Activated naive CD8-positive, alpha-beta T cell (primary cell): ENCODE results near the gene THEM5.

Source experiments
- H3K27ac Mint-ChIP-seq: one replicate; pipeline ENCODE4 v1.8.0; 2021; ENCODE audit warnings: mixed read lengths
- H3K27me3 Mint-ChIP-seq: one replicate; pipeline ENCODE4 v1.8.0; 2021; ENCODE audit warnings: mixed read lengths
- H3K36me3 Mint-ChIP-seq: one replicate; pipeline ENCODE4 v1.8.0; 2021; ENCODE audit warnings: mixed read lengths
- H3K4me1 Mint-ChIP-seq: one replicate; pipeline ENCODE4 v1.8.0; 2021; ENCODE audit warnings: low read depth, mixed read lengths
- H3K4me3 Mint-ChIP-seq: one replicate; pipeline ENCODE4 v1.8.0; 2021; ENCODE audit warnings: mild to moderate bottlenecking, mixed read lengths
- H3K9me3 Mint-ChIP-seq: one replicate; pipeline ENCODE4 v1.8.0; 2021; ENCODE audit warnings: low read depth, mixed read lengths

The THEM5 gene

DNA sequence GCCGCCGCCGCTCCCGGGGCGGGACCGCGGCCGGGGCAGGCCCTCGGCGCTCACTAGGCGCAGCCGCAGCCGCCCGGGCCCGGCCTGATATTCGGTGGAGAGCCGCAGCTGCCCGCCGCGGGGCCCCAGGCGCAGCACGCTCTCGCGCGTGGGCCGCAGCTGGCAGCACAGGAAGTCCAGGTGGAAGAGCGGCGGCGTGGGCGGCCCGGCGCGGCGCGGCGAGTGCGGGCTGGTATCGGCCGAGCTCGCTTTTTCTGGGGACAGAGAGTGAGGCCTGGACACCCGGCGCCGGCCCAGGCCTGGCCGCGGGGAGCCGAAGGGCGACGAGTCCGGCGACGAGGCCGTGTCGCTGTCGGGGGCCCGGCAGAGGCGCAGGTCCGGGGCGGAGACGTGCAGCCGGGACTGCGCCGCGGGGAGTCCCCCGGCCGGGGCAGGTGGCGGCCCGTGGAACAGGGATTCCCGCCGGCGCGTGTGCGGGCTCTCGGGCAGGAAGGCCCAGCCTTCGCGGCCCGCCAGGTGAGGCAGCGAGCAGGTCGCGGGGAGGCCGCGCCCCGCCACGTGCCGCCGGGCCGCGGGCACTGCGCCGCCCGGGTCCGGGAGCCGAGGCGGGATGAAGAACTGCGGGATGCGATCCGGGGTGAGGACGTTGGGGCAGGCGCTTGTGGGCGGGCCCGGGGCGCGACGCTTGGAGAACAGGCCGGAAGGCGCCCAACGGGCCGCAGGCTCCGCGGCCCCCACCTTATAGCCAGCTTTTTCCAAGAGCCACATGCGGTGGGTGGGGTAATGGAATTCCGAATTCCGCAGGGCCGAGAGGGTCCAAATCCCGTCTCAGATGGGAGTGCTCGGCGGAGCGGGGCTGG, 15.1 kb downstream of the THEM5 start:
- Mint-ChIP-seq H3K4me1 (peaks cover 54% of the 10 kb centered on the region), H3K27me3 (no peaks in the 10 kb centered on the region), H3K4me3 (peak overlapping the region; percentile 86), H3K27ac (peak overlapping the region; percentile 46), H3K36me3 (peaks cover 2% of the 10 kb centered on the region), H3K9me3 (no peaks in the 10 kb centered on the region)

DNA sequence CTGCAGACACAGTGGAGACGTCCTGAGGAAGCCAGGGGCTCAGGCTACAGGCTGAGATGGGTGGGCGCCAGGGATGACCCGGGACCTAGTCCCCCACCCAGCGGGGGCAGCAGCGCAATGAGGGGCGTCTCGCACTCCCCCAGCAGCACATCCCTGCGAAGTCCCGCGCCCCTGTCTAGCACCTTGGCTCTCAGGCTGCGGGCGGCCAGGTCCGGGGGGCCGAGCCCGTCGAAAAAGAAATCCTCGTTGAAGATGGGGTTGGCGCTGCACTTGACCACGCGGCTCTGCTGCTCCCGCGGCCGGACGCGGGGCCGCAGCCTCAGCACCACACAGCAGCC, 15.7 kb downstream of the THEM5 start:
- H3K27me3 Mint-ChIP-seq: no peaks in the 10 kb centered on the region
- H3K9me3 Mint-ChIP-seq: no peaks in the 10 kb centered on the region

DNA sequence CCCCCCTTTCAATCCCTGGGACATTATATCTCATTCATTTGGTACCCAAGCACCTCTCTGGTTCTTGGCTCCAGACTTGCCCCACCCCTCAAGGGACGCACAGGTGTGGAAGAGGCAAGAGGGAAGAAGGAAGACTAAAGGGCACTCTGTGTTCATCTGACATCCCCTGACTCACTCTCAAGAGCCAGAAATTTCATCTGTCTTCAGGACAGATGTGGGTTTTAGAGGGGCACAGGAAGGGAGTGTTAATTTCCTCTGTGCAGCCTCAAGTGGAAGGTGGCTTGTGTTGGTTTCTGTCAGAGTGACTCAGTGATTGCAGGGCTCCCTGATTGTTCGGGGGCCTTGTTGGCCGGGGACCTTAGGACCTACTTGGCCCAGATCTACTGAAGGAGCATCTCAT, 16.3 kb downstream of the THEM5 start:
- peak overlapping the region; percentile 89 for H3K4me3 Mint-ChIP-seq
- H3K36me3 Mint-ChIP-seq: no peaks in the 10 kb centered on the region
- no peaks in the 10 kb centered on the region for H3K9me3 Mint-ChIP-seq
- no peaks in the 10 kb centered on the region for H3K27me3 Mint-ChIP-seq
- peaks cover 64% of the 10 kb centered on the region for H3K4me1 Mint-ChIP-seq
- H3K27ac Mint-ChIP-seq: peak overlapping the region; percentile 90

More for the DNA sequence above, 15.7 kb downstream of the THEM5 start:
- H3K36me3 Mint-ChIP-seq: peaks cover 2% of the 10 kb centered on the region
- H3K27ac Mint-ChIP-seq: peak overlapping the region; percentile 90
- peaks cover 58% of the 10 kb centered on the region for H3K4me1 Mint-ChIP-seq
- H3K4me3 Mint-ChIP-seq: peak overlapping the region; percentile 89

DNA sequence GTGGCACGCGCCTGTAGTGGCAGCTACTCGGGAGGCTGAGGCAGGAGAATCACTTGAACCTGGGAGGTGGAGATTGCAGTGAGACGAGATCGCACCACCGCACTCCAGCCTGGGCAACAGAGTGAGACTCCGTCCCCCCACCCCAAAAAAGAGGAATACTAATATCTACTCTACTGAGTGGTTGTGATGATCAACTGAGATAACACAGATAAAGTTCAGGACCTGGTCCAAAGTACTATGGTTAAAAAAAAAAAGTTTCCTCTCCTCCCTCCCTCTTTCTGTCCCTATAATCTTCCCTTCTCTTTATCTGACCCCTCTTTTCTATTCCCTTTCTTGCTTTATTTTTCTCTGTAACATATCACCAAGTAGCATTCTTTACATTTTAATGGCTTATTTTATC, 17.9 kb downstream of the THEM5 start:
- no peak overlapping the region for H3K27ac Mint-ChIP-seq
- H3K9me3 Mint-ChIP-seq: no peaks in the 10 kb centered on the region
- H3K36me3 Mint-ChIP-seq: no peaks in the 10 kb centered on the region
- H3K27me3 Mint-ChIP-seq: no peaks in the 10 kb centered on the region
- H3K4me3 Mint-ChIP-seq: no peak overlapping the region
- H3K4me1 Mint-ChIP-seq: peaks cover 71% of the 10 kb centered on the region

DNA sequence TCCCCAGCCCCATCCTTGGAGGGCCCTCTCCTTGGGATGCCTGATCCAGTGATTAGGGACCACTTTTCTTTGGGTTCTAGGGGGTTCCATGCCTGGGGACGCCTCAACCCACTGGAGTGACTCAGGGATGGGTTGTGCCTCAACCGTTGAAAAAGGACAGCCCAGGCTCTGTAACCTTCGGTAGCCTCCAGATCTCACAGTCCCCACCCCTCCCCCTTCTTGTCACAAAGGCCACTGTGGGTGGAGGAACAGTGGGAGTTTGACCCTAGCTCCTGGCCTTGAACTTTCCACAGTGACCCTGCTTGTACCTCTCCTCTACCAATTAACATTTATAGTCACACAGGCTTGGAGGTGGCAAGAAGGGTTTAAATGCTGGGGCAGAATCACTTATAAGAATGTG, 19.3 kb downstream of the THEM5 start:
- Mint-ChIP-seq H3K27me3 (no peaks in the 10 kb centered on the region), H3K4me1 (peaks cover 71% of the 10 kb centered on the region), H3K9me3 (no peaks in the 10 kb centered on the region), H3K4me3 (no peak overlapping the region), H3K27ac (no peak overlapping the region), H3K36me3 (no peaks in the 10 kb centered on the region)

DNA sequence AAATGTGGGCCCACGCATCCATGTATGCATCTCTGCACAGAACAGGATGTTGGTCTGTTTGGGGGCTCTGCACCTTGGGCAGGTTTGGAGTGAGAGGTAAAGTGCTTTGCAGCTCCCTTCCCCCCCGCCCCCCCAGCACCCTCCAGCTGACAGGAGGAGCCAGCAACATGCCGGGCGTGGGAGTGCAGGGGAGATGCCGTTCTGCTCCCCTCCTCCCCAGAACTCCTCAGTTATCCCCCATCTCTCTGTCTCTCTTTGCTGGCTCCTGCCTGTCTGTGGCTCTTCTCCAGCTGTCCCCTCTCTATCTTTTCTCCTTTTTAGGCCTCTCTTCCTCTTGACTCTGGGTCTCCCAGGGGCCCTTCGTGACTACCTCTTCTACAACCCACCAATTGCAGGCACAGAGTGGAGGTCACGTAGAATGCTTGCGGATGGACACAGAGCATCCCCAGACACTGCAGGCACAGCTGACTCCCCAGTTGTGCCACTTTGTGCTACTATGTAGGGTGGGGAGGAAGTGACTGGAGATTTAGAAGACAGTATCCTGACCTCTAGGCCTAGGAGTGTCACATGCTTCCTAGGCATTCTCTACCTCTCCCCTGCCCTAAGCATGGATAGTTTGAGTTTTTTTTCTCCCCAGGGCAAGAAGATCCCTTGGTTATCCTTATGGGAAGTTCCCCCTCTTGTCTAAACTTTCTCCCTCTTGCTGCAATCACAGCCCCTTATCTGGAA, 20.2 kb downstream of the THEM5 start:
- Mint-ChIP-seq H3K27me3 (no peaks in the 10 kb centered on the region), H3K9me3 (no peaks in the 10 kb centered on the region), H3K36me3 (no peaks in the 10 kb centered on the region), H3K27ac (no peak overlapping the region), H3K4me3 (no peak overlapping the region), H3K4me1 (peaks cover 74% of the 10 kb centered on the region)

DNA sequence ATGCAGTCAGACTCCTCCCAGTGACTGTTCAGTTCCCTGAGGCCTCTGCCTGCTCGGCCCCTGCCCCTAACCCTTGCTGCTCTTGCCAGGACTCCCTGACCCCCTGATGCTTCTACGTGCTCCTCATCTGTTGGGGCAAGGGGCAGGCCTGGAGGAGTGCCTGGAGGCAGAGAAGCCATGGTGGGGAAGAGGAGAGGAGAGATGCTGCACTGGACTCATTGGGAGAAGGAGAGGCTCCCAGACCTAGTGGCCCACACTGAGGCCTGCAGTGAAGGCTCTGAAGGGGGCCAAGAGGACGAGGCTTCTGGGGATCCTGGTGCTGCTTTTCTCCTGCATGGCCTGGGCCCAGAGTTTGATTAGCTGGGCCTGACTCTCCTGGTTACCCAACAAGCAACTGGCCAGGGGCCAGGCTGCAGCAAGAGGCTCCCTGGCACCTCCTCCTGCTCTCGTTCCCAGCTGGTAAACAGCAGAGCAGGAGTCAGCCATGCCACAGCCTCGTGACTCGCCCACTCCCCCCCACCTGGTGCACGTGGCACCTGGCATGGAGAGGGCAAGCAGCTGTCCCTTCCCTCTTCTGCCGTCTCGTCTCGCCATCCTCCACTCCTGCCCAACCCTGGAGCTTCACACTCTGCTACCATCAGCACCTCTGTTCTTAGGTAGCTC, 21.1 kb downstream of the THEM5 start:
- Mint-ChIP-seq H3K27me3 (no peaks in the 10 kb centered on the region), H3K27ac (no peak overlapping the region), H3K4me3 (no peak overlapping the region), H3K36me3 (no peaks in the 10 kb centered on the region), H3K9me3 (no peaks in the 10 kb centered on the region), H3K4me1 (peaks cover 78% of the 10 kb centered on the region)

DNA sequence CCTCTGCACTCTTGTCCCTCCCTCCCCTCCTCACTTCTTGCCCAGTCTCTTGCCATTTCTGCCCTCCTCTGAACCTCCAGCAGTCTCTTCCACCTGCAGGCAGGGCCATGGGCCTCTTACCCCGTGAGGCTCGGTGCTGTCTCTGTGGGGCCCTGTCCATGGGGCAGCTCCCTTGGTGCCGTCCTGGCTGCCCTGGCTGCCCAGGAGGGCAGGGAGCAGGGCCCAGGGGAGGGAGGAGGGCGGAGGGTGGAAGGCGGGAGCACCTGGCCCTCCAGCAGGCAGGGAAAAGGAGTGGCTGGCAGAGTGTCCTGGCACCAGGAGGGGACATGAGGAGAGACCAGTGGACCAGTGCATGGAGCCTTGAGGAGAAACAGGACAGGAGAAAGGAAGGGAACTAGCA, 21.9 kb downstream of the THEM5 start, which contains the start of gene RORC:
Gene RORC, minus strand, starts transcription at position 198 of the 400 bp plus-strand sequence. Its CDS starts 38 bp downstream, at position 160.
- Mint-ChIP-seq H3K4me3 (no peak within 1 kb of the TSS), H3K27ac (no peak within 1 kb of the TSS), H3K9me3 (no peaks in the 10 kb centered on the region)

DNA sequence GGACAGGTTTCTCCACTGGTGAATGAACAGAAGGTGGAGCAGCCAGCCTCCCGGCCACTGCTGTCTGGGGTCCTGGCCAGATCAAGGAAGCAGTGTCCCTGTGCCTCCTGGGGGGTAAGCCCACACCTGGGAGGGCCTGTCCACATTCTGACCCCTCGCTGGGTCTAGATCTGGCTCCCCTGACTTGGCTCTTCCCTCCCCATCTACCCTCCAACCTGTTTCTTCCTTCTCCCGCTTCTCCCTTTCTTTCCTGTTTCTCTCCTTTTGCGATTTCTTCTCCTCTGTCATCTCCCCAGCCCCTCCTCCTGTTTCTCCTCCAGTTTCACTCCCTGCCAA, 22.3 kb downstream of the THEM5 start:
- Mint-ChIP-seq H3K9me3 (no peaks in the 10 kb centered on the region), H3K27me3 (no peaks in the 10 kb centered on the region), H3K4me1 (peaks cover 69% of the 10 kb centered on the region), H3K27ac (no peak overlapping the region), H3K36me3 (no peaks in the 10 kb centered on the region), H3K4me3 (no peak overlapping the region)

More for the DNA sequence above, 21.9 kb downstream of the THEM5 start, which contains the start of gene RORC:
- no peaks in the 10 kb centered on the region for H3K27me3 Mint-ChIP-seq
- H3K36me3 Mint-ChIP-seq: no peaks in the 10 kb centered on the region
- peaks cover 69% of the 10 kb centered on the region for H3K4me1 Mint-ChIP-seq

DNA sequence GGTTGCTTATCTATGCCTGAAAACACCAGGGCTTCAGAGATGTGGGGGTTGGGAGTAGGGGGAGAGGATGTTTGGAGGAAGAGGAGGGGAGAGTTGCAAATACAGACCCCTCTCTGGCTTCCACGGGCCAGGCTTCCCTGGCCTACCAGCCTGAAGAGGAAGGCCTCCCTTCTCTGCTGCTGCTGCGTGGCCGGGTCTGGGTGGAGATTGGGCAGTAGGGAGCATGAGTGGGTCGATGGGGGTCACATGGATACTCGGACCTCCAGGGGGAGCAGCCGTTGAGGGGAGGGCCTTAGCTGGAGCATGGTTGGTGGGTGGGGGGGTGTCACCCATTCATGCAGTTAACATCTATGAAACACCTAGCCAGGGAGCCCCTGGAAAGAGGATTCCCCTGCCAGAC, 23.5 kb downstream of the THEM5 start:
- no peaks in the 10 kb centered on the region for H3K9me3 Mint-ChIP-seq
- H3K4me3 Mint-ChIP-seq: no peak overlapping the region
- H3K4me1 Mint-ChIP-seq: peaks cover 73% of the 10 kb centered on the region
- peak overlapping the region; percentile 22 for H3K27ac Mint-ChIP-seq
- no peaks in the 10 kb centered on the region for H3K36me3 Mint-ChIP-seq
- no peaks in the 10 kb centered on the region for H3K27me3 Mint-ChIP-seq

DNA sequence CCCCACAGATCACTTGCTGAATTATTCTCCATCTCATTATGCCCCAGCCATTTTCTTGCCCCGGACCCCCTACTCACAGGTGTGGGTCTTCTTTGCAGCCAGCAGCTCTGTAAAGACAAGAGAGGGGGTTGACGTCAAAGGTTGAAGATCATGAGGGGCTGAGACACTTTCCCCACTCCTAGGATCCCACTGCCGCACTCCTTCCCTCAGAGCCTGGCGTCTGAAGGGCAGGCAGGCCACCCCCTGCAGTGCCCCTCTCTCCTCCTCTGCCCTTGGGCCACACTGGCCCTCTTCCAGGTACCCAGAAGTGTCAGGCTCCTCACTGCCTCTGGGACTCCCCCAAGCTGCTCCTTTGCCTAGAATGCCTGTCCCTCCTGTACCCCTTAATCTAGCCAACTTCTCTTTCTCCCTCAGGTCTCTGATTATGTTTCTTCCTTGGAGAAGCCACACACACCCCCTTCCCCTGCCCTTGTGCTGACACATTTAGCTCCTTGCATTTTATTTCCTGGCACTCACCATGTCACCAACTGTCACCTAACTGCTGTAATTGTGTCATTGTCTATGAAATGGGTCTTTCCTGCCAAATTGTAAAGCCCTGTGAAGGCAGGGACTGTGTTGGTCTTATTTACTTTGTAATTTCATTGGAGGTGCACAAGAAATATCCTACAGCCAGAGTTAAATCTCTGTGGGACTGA, 24.0 kb downstream of the THEM5 start:
- Mint-ChIP-seq H3K36me3 (no peaks in the 10 kb centered on the region), H3K27me3 (no peaks in the 10 kb centered on the region), H3K4me3 (peak overlapping the region; percentile 52), H3K27ac (peak overlapping the region; percentile 46), H3K9me3 (no peaks in the 10 kb centered on the region), H3K4me1 (peaks cover 71% of the 10 kb centered on the region)

DNA sequence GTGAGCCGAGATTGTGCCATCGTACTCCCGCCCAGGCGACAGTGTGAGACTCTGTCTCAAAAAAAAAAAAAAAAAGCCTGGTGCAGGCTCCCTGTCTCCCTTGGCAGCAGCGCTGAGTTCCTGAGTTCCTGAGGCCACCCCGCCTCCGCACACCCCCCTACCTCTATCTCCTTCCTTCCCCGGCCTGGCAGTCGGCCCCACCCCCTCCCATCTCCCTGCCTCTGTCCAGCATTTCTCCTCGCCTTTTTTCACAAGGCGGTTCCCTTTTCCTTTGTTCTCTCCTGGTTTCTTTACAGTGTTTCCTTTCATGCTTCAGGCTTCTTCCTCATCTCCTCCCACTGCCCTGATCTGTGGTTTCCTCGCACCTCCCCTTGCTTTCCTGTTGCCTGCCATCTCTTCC, 24.6 kb downstream of the THEM5 start:
- Mint-ChIP-seq H3K4me1 (peaks cover 66% of the 10 kb centered on the region), H3K36me3 (no peaks in the 10 kb centered on the region), H3K4me3 (peak overlapping the region; percentile 52), H3K27me3 (no peaks in the 10 kb centered on the region), H3K27ac (no peak overlapping the region), H3K9me3 (no peaks in the 10 kb centered on the region)

DNA sequence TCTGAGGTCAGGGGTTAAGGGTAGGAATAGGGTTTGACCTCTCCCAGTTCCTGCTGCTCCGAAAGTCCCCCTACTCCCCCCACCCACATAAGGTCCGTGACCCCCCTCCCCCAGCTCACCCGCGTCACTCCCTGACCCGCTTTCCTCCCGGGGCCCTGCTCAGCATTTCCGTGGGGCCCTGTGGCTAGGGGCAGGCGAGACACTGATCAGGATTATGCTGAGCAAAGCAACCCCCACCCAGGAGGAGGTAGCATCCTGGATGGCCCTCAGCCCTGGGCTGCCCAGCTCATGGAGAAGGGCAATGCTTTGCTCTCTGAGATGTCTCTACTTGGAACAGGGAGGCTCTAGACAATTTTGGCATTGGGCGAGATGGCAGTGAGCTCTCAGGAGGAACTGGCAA, 25.7 kb downstream of the THEM5 start:
- Mint-ChIP-seq H3K27ac (no peak overlapping the region), H3K27me3 (no peaks in the 10 kb centered on the region), H3K4me1 (peaks cover 57% of the 10 kb centered on the region), H3K36me3 (no peaks in the 10 kb centered on the region), H3K9me3 (no peaks in the 10 kb centered on the region), H3K4me3 (peak overlapping the region; percentile 53)

DNA sequence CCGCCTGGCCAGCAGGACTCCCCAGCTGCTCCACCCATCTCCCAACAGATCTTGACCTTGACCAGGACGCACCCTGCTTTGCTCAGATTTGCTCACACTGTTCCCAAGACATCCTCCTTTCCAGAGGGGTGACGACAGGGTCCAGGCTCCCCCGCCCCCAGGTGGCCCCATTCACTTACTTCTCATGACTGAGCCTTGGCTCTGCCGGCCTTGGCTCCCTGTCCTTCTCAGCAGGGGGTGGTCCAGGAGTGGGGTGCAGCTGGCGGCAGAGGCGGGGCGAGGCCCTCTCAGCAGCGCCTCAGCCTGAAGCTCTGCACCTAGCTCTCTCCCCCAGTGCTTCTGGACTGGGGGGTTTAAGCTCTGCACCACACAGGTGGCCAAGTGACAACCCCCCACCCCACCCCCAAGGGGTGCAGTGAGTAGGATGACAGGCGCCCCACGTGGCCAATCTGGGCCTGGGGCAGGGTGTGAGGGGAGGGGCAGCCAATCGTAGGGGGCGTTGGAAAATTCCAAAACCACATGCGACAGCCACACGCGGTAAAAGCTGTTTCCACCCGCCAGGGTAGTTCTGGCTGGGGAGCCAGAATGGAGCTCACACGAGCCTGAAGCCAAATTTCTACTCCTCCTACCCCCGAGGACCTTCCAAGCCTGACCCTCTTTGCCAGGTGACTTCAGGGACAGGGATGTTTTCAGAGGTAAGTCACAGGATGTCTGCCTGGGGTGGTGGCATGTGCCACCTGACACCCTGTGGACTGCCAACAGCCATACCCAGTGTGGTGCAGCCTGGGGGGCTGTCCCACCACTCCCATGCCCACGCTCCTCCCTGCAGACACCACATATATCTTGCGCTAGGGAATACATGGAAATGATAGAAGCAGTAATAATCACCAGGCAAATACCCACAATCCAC, 27.5 kb downstream of the THEM5 start:
- no peaks in the 10 kb centered on the region for H3K36me3 Mint-ChIP-seq
- no peaks in the 10 kb centered on the region for H3K27me3 Mint-ChIP-seq
- H3K4me3 Mint-ChIP-seq: peak overlapping the region; percentile 22
- H3K4me1 Mint-ChIP-seq: peaks cover 57% of the 10 kb centered on the region
- no peaks in the 10 kb centered on the region for H3K9me3 Mint-ChIP-seq
- H3K27ac Mint-ChIP-seq: peak overlapping the region; percentile 13
